Keratinocyte (primary cell): ENCODE measurements around the gene ZNF335. TPM values are rescaled to one million over a fixed set of nuclear protein-coding genes. Genes with fewer than 3 reads are reported as not detected.

Source experiments
- DNase-seq: peaks from one replicate; pipeline ENCODE4 v3.0.0-alpha.2; 2011; ENCODE audit warnings: low read depth, missing footprints, low spot score
- FAIRE-seq: peaks from 2 replicates; lab custom pipeline; 2011; peaks lifted over from hg19 to GRCh38; lab: Jason Lieb, UNC
- H2AFZ ChIP-seq: 2 replicates; pipeline ENCODE4 v1.6.0; 2012; ENCODE audit warnings: low read length, control low read depth, inconsistent platforms; ENCODE audit not compliant: control insufficient read depth
- H3K27ac ChIP-seq: 2 replicates; pipeline ENCODE4 v1.5.1; 2011; ENCODE audit warnings: low read length; ENCODE audit not compliant: control insufficient read depth, insufficient read depth
- H3K27me3 ChIP-seq: 3 replicates; pipeline ENCODE4 v1.6.0; 2011; ENCODE audit warnings: low read length; ENCODE audit not compliant: control insufficient read depth, insufficient read depth; ENCODE audit errors: extremely low read depth
- H3K36me3 ChIP-seq, 2 experiments: 2 replicates in 1 of 2; 3 replicates in 1 of 2; pipeline ENCODE4 v1.5.1; 2011; ENCODE audit warnings: low read length in 2 of 2, mild to moderate bottlenecking in 1 of 2; ENCODE audit not compliant: control insufficient read depth in 2 of 2, insufficient read depth in 2 of 2; ENCODE audit errors: extremely low read depth in 1 of 2
- H3K4me1 ChIP-seq: 3 replicates; pipeline ENCODE4 v1.5.1; 2011; ENCODE audit warnings: low read length; ENCODE audit not compliant: control insufficient read depth, insufficient read depth; ENCODE audit errors: extremely low read depth
- H3K4me2 ChIP-seq: 3 replicates; pipeline ENCODE4 v1.6.0; 2011; ENCODE audit warnings: low read depth, low read length; ENCODE audit not compliant: control insufficient read depth, insufficient read depth; ENCODE audit errors: extremely low read depth
- H3K4me3 ChIP-seq, 3 experiments: fragments of 200-600 bp in 1 of 3; sonication (generic) in 1 of 3; 2 replicates in 2 of 3; 3 replicates in 1 of 3; pipeline ENCODE4 v1.5.1; 2011 to 2016; ENCODE audit warnings: low read length in 3 of 3, mild to moderate bottlenecking in 3 of 3, control low read depth in 2 of 3, inconsistent platforms in 1 of 3, low read depth in 1 of 3, mixed read lengths in 1 of 3, mixed run types in 1 of 3, moderate library complexity in 1 of 3; ENCODE audit not compliant: control insufficient read depth in 2 of 3, insufficient read depth in 2 of 3; ENCODE audit errors: extremely low read depth in 1 of 3
- H3K79me2 ChIP-seq: 2 replicates; pipeline ENCODE4 v1.6.0; 2012; ENCODE audit warnings: low read length; ENCODE audit not compliant: control insufficient read depth, insufficient read depth
- H3K9ac ChIP-seq: 3 replicates; pipeline ENCODE4 v1.6.0; 2011; ENCODE audit warnings: low read length; ENCODE audit not compliant: control insufficient read depth, insufficient read depth; ENCODE audit errors: extremely low read depth
- H3K9me1 ChIP-seq: 3 replicates; pipeline ENCODE4 v1.6.0; 2011; ENCODE audit warnings: low read length; ENCODE audit not compliant: control insufficient read depth, insufficient read depth; ENCODE audit errors: extremely low read depth
- H3K9me3 ChIP-seq: 2 replicates; pipeline ENCODE4 v1.5.1; 2012; ENCODE audit warnings: low read depth, low read length; ENCODE audit not compliant: control insufficient read depth
- H4K20me1 ChIP-seq: 3 replicates; pipeline ENCODE4 v1.6.0; 2011; ENCODE audit warnings: low read length; ENCODE audit not compliant: control insufficient read depth, insufficient read depth; ENCODE audit errors: extremely low read depth
- CTCF ChIP-seq, 3 experiments: IDR thresholded peaks in 1 of 3; conservative IDR thresholded peaks in 1 of 3; optimal IDR thresholded peaks in 1 of 3; 2 replicates in 2 of 3; 3 replicates in 1 of 3; pipeline versions ENCODE3 to v1.5.1; 2011; ENCODE audit warnings: low read length in 3 of 3, mild to moderate bottlenecking in 3 of 3, moderate library complexity in 2 of 3, control low read depth in 1 of 3, inconsistent platforms in 1 of 3; ENCODE audit not compliant: insufficient read depth in 2 of 3; ENCODE audit errors: extremely low read depth in 1 of 3
- EZH2 ChIP-seq: IDR thresholded peaks from one replicate; pipeline ENCODE4 v1.6.1; 2012; ENCODE audit warnings: inconsistent platforms, mild to moderate bottlenecking, low read length, moderate library complexity
- dilution Hi-C: fragments of 300-500 bp; cut with MboI; formaldehyde crosslinking; loops from one replicate; pipeline ENCODE4 v1.7.0; 2020; ENCODE audit warnings: low sequenced_read_pairs; ENCODE audit not compliant: extremely low pct_ligation_motif_present
- polyA plus RNA-seq, 5 experiments: library from polyadenylated mRNA; depleted of rRNA in 3 of 5; stranded (reverse) in 3 of 5; stranded (forward) in 1 of 5; unstranded in 1 of 5; fragments of >200 nt; gene quantifications; 1 replicate in 1 of 5; 2 replicates in 3 of 5; 3 replicates in 1 of 5; pipeline versions ENCODE4 v1.2.1 to v1.2.3, GENCODE V29; 2011 to 2012; ENCODE audit warnings: missing spikeins in 2 of 5, low read depth in 1 of 5, low replicate concordance in 1 of 5

The ZNF335 gene
- polyA plus RNA-seq, 1 donor (not counting 4 experiments of a cell fraction or from before 2014, with no cell fraction given), result 5.8 TPM

GRCh38 chr20:46007671-46008070 is 35.7 kb upstream of the ZNF335 start:
- Histone ChIP-seq H3K9me1 (no peaks in the 10 kb centered on the region), H4K20me1 (no peaks in the 10 kb centered on the region), H3K4me1 (peaks cover 36% of the 10 kb centered on the region), H3K27me3 (peaks cover 33% of the 10 kb centered on the region), H3K4me2 (no peak overlapping the region), H3K9ac (no peak overlapping the region), H3K9me3 (no peaks in the 10 kb centered on the region), H2AFZ (no peak overlapping the region), H3K79me2 (no peaks in the 10 kb centered on the region), H3K36me3 (no peaks in the 10 kb centered on the region), H3K4me3 (no peak overlapping the region), H3K27ac (no peak overlapping the region)
- TF ChIP-seq EZH2 (no peak), CTCF (optimal IDR thresholded peaks at IDR 0.05 in 1 of 3, IDR thresholded peaks at IDR 0.05 in 1 of 3, conservative IDR thresholded peaks at IDR 0.05 in 1 of 3; ENCODE audit: extremely low read depth in 1 of 3, insufficient read depth in 2 of 3, low read length in 3 of 3) (no peak)
- DNase-seq (no peak), FAIRE-seq (no peak)
- dilution Hi-C loops, result no loop called here

GRCh38 chr20:46006964-46007363 is 35.0 kb upstream of the ZNF335 start:
- Histone ChIP-seq H3K4me1 (peaks cover 36% of the 10 kb centered on the region), H3K79me2 (no peaks in the 10 kb centered on the region), H3K27me3 (peaks cover 27% of the 10 kb centered on the region), H3K27ac (no peak overlapping the region), H3K36me3 (no peaks in the 10 kb centered on the region), H2AFZ (no peak overlapping the region), H3K9me1 (no peaks in the 10 kb centered on the region), H4K20me1 (no peaks in the 10 kb centered on the region), H3K4me3 (no peak overlapping the region), H3K9me3 (no peaks in the 10 kb centered on the region), H3K9ac (no peak overlapping the region), H3K4me2 (no peak overlapping the region)
- FAIRE-seq (no peak), DNase-seq (no peak)
- no peak for TF ChIP-seq EZH2
- no peak for TF ChIP-seq CTCF (optimal IDR thresholded peaks at IDR 0.05 in 1 of 3, IDR thresholded peaks at IDR 0.05 in 1 of 3, conservative IDR thresholded peaks at IDR 0.05 in 1 of 3; ENCODE audit: extremely low read depth in 1 of 3, insufficient read depth in 2 of 3, low read length in 3 of 3)
- dilution Hi-C loops, result no loop called here
